Superior temporal gyrus (tissue), 1 donor: Measurements from ENCODE around the gene UBAC1.
A peak's percentile ranks its signal among the peaks of the same experiment; 100 is the strongest.

Source experiments
- DNase-seq: peaks from one replicate; pipeline ENCODE4 v3.0.0-alpha.2; 2016; ENCODE audit errors: extremely low spot score

Gene UBAC1

GRCh38 chr9:135883410-135884089 is 77.6 kb downstream of the UBAC1 start:
- peak; percentile 65 for DNase-seq
